CD14-positive monocyte (primary cell): ENCODE data around the gene DZANK1. TPM values are rescaled to one million over a fixed set of nuclear protein-coding genes. Genes with fewer than 3 reads are reported as not detected.

ENCODE experiments used
- DNase-seq, 3 donors: peaks; one replicate each; pipeline ENCODE4 v3.0.0-alpha.2; 2011 to 2022
- H2AFZ ChIP-seq: 2 replicates; pipeline ENCODE4 v1.6.0; 2012; ENCODE audit warnings: mild to moderate bottlenecking, low read depth, low read length, inconsistent platforms; ENCODE audit not compliant: insufficient read depth, poor library complexity, severe bottlenecking
- H3K27ac ChIP-seq, 2 donors: 1 replicate in 1 of 2; 2 replicates in 1 of 2; pipeline ENCODE4 v1.5.1; 2012 to 2013; ENCODE audit warnings: low read length in 2 of 2, control low read depth in 1 of 2, inconsistent platforms in 1 of 2, low read depth in 1 of 2, mild to moderate bottlenecking in 1 of 2
- H3K27me3 ChIP-seq, 2 donors: one replicate each; pipeline versions ENCODE4 v1.6.0 to v1.6.1; 2011 to 2013; ENCODE audit warnings: low read length in 2 of 2; ENCODE audit not compliant: control insufficient read depth in 2 of 2, insufficient read depth in 2 of 2
- H3K36me3 ChIP-seq, 2 donors: replicated peaks in 1 of 2; 1 replicate in 1 of 2; 2 replicates in 1 of 2; pipeline versions ENCODE4 v1.5.1 to v1.6.1; 2012 to 2013; ENCODE audit warnings: low read length in 2 of 2, control low read depth in 1 of 2, inconsistent platforms in 1 of 2, mild to moderate bottlenecking in 1 of 2; ENCODE audit not compliant: insufficient read depth in 2 of 2, control insufficient read depth in 1 of 2
- H3K4me1 ChIP-seq, 2 donors: 1 replicate in 1 of 2; 2 replicates in 1 of 2; pipeline versions ENCODE4 v1.5.1 to v1.6.1; 2012 to 2013; ENCODE audit warnings: low read length in 2 of 2, control low read depth in 1 of 2, inconsistent platforms in 1 of 2, mild to moderate bottlenecking in 1 of 2, moderate library complexity in 1 of 2; ENCODE audit not compliant: insufficient read depth in 2 of 2, control insufficient read depth in 1 of 2
- H3K4me2 ChIP-seq: replicated peaks from 2 replicates; pipeline ENCODE3; 2012; ENCODE audit warnings: low read length, moderate library complexity, mild to moderate bottlenecking; ENCODE audit not compliant: poor library complexity, severe bottlenecking; ENCODE audit errors: extremely low read depth
- H3K4me3 ChIP-seq, 3 experiments: fragments of 200-600 bp in 1 of 3; sonication (generic) in 1 of 3; replicated peaks in 1 of 3; 1 replicate in 2 of 3; 2 replicates in 1 of 3; pipeline ENCODE4 v1.5.1; 2011 to 2013; ENCODE audit warnings: low read length in 3 of 3, mild to moderate bottlenecking in 3 of 3, control low read depth in 2 of 3, low read depth in 2 of 3, inconsistent platforms in 1 of 3, moderate library complexity in 1 of 3
- H3K79me2 ChIP-seq: 2 replicates; pipeline ENCODE4 v1.6.0; 2012; ENCODE audit warnings: mild to moderate bottlenecking, control low read depth, inconsistent platforms, low read length, moderate library complexity; ENCODE audit not compliant: insufficient read depth
- H3K9ac ChIP-seq: 2 replicates; pipeline ENCODE4 v1.6.0; 2017; ENCODE audit warnings: low read length, mild to moderate bottlenecking; ENCODE audit not compliant: insufficient read depth, poor library complexity, severe bottlenecking
- H3K9me3 ChIP-seq, 2 donors: replicated peaks in 1 of 2; 1 replicate in 1 of 2; 2 replicates in 1 of 2; pipeline versions ENCODE4 v1.5.1 to v1.6.1; 2012 to 2013; ENCODE audit warnings: low read length in 2 of 2, control low read depth in 1 of 2; ENCODE audit not compliant: control insufficient read depth in 1 of 2, insufficient read depth in 1 of 2
- H4K20me1 ChIP-seq: 2 replicates; pipeline ENCODE4 v1.6.0; 2012; ENCODE audit warnings: mild to moderate bottlenecking, low read length, control low read depth, moderate library complexity; ENCODE audit not compliant: insufficient read depth
- H3K27ac Mint-ChIP-seq, 7 donors: one replicate each; pipeline ENCODE4 v1.8.0; 2020; ENCODE audit warnings: mild to moderate bottlenecking in 7 of 7, mixed read lengths in 7 of 7, moderate library complexity in 6 of 7, inconsistent platforms in 2 of 7
- H3K27me3 Mint-ChIP-seq, 3 donors: one replicate each; pipeline ENCODE4 v1.8.0; 2021 to 2022; ENCODE audit warnings: low read depth in 3 of 3, mild to moderate bottlenecking in 3 of 3, mixed read lengths in 3 of 3, moderate library complexity in 3 of 3, inconsistent platforms in 1 of 3
- H3K36me3 Mint-ChIP-seq, 2 donors: one replicate each; pipeline ENCODE4 v1.8.0; 2020; ENCODE audit warnings: mixed read lengths in 2 of 2, inconsistent platforms in 1 of 2, mild to moderate bottlenecking in 1 of 2
- H3K4me1 Mint-ChIP-seq: one replicate; pipeline ENCODE4 v1.8.0; 2020; ENCODE audit warnings: mild to moderate bottlenecking, mixed read lengths
- H3K4me3 Mint-ChIP-seq, 2 donors: one replicate each; pipeline ENCODE4 v1.8.0; 2020; ENCODE audit warnings: mild to moderate bottlenecking in 2 of 2, mixed read lengths in 2 of 2, moderate library complexity in 1 of 2
- H3K9me3 Mint-ChIP-seq, 7 donors: one replicate each; pipeline ENCODE4 v1.8.0; 2020 to 2022; ENCODE audit warnings: mixed read lengths in 7 of 7, mild to moderate bottlenecking in 6 of 7, moderate library complexity in 6 of 7, inconsistent platforms in 2 of 7
- WGBS: methylation state at CpG from one replicate; pipeline ENCODE4 v1.1.5; 2013; ENCODE audit warnings: missing lambda C conversion rate; ENCODE audit not compliant: insufficient coverage; 5-methylcytosine and 5-hydroxymethylcytosine counted together
- intact Hi-C, 2 donors: fragments of 100-400 bp; cut with micrococcal nuclease; formaldehyde crosslinking; loops; one replicate each; pipeline versions ENCODE4 v1.15.0 to v1.15.1; 2023
- polyA plus RNA-seq, 3 donors: library from polyadenylated mRNA; depleted of rRNA in 1 of 3; unstranded in 2 of 3; stranded (reverse) in 1 of 3; fragments of 300-500 nt in 2 of 3; fragments of >200 nt in 1 of 3; fragmentation: Illumina TruSeq in 2 of 3; gene quantifications; 1 replicate in 2 of 3; 2 replicates in 1 of 3; pipeline ENCODE4 v1.2.3, GENCODE V29; 2012 to 2021
- TF ChIP-seq, protein P1 (sequence below): fragments of 200-600 bp; IDR thresholded peaks from one replicate; pipeline ENCODE4 v1.8.0; 2022; ENCODE audit warnings: antibody characterized with exemption, mild to moderate bottlenecking

Gene DZANK1
- polyA plus RNA-seq, 3 donors = 0.17 to 1.3 (median 0.69) TPM

DNA sequence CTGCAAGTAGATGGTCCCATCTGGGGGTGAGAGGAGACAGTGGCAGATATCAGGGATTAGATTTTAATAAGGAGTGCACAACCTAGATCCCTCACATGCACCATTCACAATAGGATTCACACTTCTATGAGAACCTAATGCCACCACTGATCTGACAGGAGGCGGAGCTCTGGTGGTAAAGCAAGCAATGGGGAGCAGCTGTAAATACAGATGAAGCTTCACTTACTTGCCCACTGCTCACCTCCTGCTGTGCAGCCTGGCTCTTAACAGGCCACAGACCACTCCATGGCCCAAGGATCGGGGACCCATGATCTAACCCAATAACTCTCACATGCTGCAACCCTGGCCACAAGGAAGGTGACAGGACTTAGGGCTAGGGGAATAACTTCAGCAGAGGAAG is 103.1 kb downstream of the DZANK1 start:
- WGBS = 100% methylated on average over 1 of the region's 2 CpGs

DNA sequence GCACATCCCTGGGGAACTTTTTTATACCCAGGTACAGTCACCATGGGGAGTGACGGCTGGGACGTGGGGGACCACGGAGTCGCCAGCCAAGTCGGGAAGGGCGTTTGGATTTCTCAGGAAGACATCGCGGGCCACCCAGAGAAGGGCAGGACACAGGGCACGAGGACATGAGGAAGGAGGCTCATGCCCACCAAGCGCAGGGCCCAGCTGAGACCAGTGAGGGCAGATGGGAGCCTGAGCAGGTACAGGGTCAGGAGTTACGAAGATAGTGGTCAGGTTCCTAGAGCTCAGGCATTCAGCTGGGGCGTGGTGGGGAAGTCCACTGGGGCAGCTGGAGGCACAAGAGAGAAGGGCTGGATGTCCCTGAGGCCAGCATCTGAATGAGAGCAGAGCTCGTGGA is 103.9 kb downstream of the DZANK1 start:
- H3K4me1 Mint-ChIP-seq = no peaks in the 10 kb centered on the region
- intact Hi-C loops = no loop called here
- Histone ChIP-seq H3K4me3 (no peak overlapping the region), H3K9me3 (no peaks in the 10 kb centered on the region), H3K36me3 (no peaks in the 10 kb centered on the region), H3K9ac (no peak overlapping the region), H3K4me2 (no peak overlapping the region), H3K27me3 (no peaks in the 10 kb centered on the region), H3K4me1 (no peaks in the 10 kb centered on the region), H3K27ac (no peak overlapping the region), H2AFZ (no peak overlapping the region), H4K20me1 (no peaks in the 10 kb centered on the region), H3K79me2 (no peaks in the 10 kb centered on the region)
- H3K4me3 Mint-ChIP-seq = no peak overlapping the region
- TF ChIP-seq, protein P1, sequence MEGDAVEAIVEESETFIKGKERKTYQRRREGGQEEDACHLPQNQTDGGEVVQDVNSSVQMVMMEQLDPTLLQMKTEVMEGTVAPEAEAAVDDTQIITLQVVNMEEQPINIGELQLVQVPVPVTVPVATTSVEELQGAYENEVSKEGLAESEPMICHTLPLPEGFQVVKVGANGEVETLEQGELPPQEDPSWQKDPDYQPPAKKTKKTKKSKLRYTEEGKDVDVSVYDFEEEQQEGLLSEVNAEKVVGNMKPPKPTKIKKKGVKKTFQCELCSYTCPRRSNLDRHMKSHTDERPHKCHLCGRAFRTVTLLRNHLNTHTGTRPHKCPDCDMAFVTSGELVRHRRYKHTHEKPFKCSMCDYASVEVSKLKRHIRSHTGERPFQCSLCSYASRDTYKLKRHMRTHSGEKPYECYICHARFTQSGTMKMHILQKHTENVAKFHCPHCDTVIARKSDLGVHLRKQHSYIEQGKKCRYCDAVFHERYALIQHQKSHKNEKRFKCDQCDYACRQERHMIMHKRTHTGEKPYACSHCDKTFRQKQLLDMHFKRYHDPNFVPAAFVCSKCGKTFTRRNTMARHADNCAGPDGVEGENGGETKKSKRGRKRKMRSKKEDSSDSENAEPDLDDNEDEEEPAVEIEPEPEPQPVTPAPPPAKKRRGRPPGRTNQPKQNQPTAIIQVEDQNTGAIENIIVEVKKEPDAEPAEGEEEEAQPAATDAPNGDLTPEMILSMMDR = no peak
- H3K9me3 Mint-ChIP-seq = peaks cover 0 to 3% (median 0%) of the 10 kb centered on the region in 7 donors
- H3K36me3 Mint-ChIP-seq = peaks cover 0 to 1% of the 10 kb centered on the region in 2 donors
- DNase-seq = no peak
- H3K27me3 Mint-ChIP-seq = peaks cover 1 to 4% (median 1%) of the 10 kb centered on the region in 3 donors
- peak overlapping the region in 1 of 7 donors; percentile 69 for H3K27ac Mint-ChIP-seq
- 96% methylated on average over 12 of the region's 13 CpGs for WGBS

More for the DNA sequence above, 103.1 kb downstream of the DZANK1 start:
- no peak overlapping the region for H3K4me2 ChIP-seq
- no peaks in the 10 kb centered on the region for H4K20me1 ChIP-seq
- Mint-ChIP-seq H3K4me3 (no peak overlapping the region), H3K9me3 (peaks cover 0 to 3% (median 0%) of the 10 kb centered on the region in 7 donors), H3K36me3 (peaks cover 0 to 1% of the 10 kb centered on the region in 2 donors), H3K4me1 (no peaks in the 10 kb centered on the region), H3K27me3 (peaks cover 1 to 4% (median 1%) of the 10 kb centered on the region in 3 donors), H3K27ac (no peak overlapping the region)
- H3K4me3 ChIP-seq = no peak overlapping the region
- no peak for DNase-seq
- H3K27ac ChIP-seq = no peak overlapping the region
- H3K27me3 ChIP-seq = no peaks in the 10 kb centered on the region
- TF ChIP-seq, protein P1 = no peak
- intact Hi-C loops = no loop called here
- no peaks in the 10 kb centered on the region for H3K9me3 ChIP-seq
- H3K36me3 ChIP-seq = no peaks in the 10 kb centered on the region
- no peak overlapping the region for H2AFZ ChIP-seq
- H3K4me1 ChIP-seq = no peaks in the 10 kb centered on the region
- H3K9ac ChIP-seq = no peak overlapping the region
- no peaks in the 10 kb centered on the region for H3K79me2 ChIP-seq
